ENCODE results near the gene ZDHHC5. TPM values are rescaled to one million over a fixed set of nuclear protein-coding genes. Genes with fewer than 3 reads are reported as not detected.

Gene ZDHHC5
- total RNA-seq, 1 experiment from 2014 or later = 26.7 TPM

DNA sequence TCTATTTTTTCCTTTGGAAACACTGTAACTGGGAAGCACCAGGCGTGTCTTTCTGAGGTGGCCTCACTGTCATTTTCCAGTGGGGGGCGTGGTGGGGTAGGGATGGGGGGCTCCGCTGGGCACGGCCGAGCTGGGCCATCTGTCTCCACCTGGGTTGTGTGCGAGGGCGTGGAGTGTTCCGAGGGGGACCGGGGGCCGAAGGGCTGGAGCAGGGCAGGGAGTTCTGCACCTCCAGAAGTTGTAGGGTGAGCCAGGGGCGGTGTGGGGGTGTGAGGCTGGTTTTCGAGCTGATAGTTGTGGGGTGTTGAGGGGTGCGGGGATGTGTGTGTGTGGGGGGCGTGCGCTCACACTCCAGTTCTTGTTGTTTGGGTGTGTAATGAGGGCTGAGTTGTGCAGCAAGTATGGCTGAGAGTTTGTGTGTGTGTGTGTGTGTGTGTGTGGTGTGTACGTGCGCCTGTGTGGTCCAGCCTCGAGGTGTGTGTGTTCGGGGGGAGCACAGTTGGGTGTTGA lies 29.0 kb upstream of the ZDHHC5 start:
- Histone ChIP-seq H3K4me3 (ENCODE audit: insufficient read depth, low read depth, low read length) (peak overlapping the region; percentile 76), H3K27me3 (ENCODE audit: control insufficient read depth, insufficient read depth, low read length) (peaks cover 2% of the 10 kb centered on the region; the same call in 1 of the 2 replicates), H3K36me3 (replicated peaks; ENCODE audit: control insufficient read depth, insufficient read depth, low read length) (peaks cover 18% of the 10 kb centered on the region)
- peak; percentile 79 for DNase-seq

DNA sequence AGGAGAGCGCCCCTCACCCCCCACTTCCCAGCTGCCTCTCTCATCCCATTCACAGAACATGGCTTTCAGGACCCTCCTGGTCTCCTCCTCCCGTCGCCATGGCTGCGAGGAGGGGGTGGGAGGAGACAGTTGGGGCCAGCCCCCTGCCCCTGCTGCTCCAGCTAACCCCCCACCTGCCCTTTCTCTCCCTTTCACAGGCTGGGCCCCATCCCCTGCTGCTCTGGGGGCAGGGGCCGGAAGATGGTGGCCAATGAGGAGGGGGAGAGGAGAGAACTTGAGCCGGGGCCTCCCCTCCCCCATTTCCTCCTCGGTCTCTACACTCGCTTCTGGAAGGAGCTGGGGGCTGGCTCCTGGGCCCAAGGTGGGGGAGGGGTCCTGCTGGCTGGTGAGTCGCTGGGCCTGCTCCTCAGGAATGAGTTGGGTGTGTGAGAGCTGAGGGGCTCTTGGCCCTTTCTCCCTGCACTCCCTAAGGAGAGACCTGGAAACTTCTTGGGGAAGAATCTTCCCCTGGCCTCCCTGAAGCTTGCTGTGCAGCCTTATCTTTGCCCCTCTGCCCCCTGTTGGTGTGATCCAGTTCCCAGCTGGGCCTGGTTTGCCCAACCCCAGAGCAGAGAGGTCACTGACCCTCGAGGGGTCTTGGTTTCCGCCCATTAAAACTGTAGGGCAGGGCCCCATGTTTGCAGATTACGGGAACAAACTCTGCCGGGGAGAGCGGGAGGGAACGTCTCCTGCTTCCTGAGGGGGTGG lies 28.4 kb upstream of the ZDHHC5 start:
- Histone ChIP-seq H3K36me3 (replicated peaks; ENCODE audit: control insufficient read depth, insufficient read depth, low read length) (peaks cover 18% of the 10 kb centered on the region), H3K27me3 (ENCODE audit: control insufficient read depth, insufficient read depth, low read length) (no peaks in the 10 kb centered on the region), H3K4me3 (ENCODE audit: insufficient read depth, low read depth, low read length) (peak overlapping the region; percentile 76)
- peak; percentile 98 for DNase-seq

- Histone ChIP-seq H3K27me3 (ENCODE audit: control insufficient read depth, insufficient read depth, low read length) (no peaks in the 10 kb centered on the region), H3K4me3 (ENCODE audit: insufficient read depth, low read depth, low read length) (peak overlapping the region; percentile 61), H3K36me3 (replicated peaks; ENCODE audit: control insufficient read depth, insufficient read depth, low read length) (peaks cover 18% of the 10 kb centered on the region)
- DNase-seq = no peak
These were observed 27.7 kb upstream of the ZDHHC5 start for GRCh38 chr11:57640068-57640800.

DNA sequence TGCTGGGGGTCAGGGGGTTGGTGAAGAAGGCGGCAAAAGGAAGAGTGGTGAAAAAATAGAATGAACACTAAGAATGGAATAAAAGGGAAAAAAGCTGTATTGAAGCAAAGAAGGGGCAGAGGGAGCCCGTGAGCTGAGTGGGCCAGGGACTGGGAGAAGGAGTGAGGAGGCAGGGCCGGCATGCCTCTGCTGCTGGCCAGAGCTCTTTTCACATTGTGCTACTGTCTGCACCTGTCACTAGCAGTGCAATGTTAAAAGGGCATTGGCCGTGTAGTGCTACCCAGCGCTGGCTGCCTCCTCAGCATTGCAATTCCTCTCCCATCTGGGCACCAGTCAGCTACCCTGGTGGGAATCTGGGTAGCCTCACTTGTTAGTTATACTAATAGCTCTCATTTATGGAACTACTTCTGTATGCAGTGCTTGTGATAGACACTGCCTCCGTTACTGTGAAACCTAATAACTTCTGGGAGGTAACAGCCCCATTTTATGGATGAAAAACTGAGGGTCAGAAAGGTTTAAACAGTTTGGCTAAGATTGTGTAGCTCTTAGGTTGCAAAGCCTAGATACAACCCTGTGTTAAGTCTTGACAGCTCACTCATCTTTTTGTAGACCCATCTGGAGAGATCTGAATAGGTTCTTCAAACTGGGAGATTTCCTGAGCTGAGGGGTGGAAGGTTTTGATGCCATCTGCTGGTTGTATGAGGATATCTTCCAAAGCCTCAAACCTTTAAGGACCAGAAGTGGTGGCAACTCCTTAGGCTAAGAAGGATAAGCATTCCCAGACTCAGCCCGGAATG lies 26.7 kb upstream of the ZDHHC5 start:
- DNase-seq = peak; percentile 58
- no peak overlapping the region; the same call in 1 of the 2 replicates for H3K4me3 ChIP-seq (ENCODE audit: insufficient read depth, low read depth, low read length)
- H3K36me3 ChIP-seq (replicated peaks; ENCODE audit: control insufficient read depth, insufficient read depth, low read length) = peaks cover 21% of the 10 kb centered on the region
- H3K27me3 ChIP-seq (ENCODE audit: control insufficient read depth, insufficient read depth, low read length) = no peaks in the 10 kb centered on the region

DNA sequence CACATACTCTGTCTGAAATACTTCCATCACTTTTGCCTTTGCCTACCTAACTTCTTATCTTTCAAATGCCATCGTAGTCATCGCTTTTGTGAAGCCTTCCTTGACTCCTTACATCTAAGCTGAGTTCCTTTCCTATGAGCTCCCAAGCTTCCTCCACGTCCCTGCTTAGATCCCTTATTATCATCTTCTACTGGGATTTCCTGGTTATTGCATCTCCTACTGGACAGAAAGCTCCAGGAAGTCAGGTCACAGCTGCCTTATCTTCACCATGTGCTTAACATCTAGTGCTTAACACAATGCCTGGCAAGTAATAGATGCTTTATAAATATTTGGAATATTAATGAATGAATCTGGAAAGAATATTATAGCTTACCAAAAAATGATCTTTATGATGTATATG lies 24.1 kb upstream of the ZDHHC5 start:
- Histone ChIP-seq H3K4me3 (ENCODE audit: insufficient read depth, low read depth, low read length) (no peak overlapping the region), H3K27me3 (ENCODE audit: control insufficient read depth, insufficient read depth, low read length) (peaks cover 3% of the 10 kb centered on the region; the same call in 1 of the 2 replicates)

DNA sequence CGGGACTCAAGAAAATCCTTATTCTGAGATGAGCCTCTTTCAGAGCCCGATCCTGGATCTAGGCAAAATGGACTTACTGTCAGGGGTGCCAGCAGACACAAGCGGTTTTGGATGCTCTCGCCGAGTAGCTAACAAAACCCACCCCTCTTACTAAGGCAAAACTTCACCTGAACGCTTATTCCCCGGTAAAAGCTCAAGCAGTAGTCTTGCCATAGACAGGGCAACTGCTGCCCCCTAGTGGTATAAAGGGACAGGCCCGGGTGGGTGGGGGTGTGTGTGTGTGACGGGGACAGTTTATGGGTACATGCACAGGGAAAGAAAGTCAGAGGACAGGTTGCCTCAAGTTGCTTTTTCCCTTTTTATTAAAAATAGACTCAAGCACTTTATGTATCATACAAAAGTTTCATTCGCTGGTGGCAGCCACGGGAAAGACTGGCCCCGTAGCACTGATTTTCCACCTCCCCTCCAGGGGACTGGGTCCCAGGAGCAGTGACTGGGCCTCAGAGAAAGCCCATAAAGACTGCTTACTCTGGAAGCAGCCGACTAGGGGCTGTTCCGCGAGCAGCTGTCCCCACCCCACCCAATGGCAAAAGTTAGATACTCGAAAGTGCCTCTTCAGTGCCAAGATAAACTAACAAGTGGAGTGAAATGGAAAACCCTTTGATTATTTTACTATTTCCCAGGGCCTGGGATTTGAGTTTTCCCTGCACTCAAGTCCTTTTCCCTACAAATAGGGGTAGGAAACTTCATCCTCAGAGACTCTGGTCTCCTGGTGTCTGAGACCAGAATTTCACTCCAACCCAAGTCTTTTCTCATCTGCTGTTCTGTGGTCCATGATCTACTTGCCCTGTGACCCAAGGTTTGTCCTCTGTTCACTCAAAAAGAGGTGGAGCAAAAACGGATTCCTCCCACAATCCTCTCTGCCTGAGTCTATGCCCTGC lies 22.9 kb upstream of the ZDHHC5 start:
- peak; percentile 87 for DNase-seq
- peaks cover 4% of the 10 kb centered on the region; the same call in 1 of the 2 replicates for H3K27me3 ChIP-seq (ENCODE audit: control insufficient read depth, insufficient read depth, low read length)
- H3K36me3 ChIP-seq (replicated peaks; ENCODE audit: control insufficient read depth, insufficient read depth, low read length) = peaks cover 21% of the 10 kb centered on the region
- no peak overlapping the region for H3K4me3 ChIP-seq (ENCODE audit: insufficient read depth, low read depth, low read length)

More for the DNA sequence above, 24.1 kb upstream of the ZDHHC5 start:
- H3K36me3 ChIP-seq (replicated peaks; ENCODE audit: control insufficient read depth, insufficient read depth, low read length) = peaks cover 21% of the 10 kb centered on the region
- no peak for DNase-seq

GRCh38 chr11:57645689-57646085 lies 22.2 kb upstream of the ZDHHC5 start:
- no peak overlapping the region for H3K4me3 ChIP-seq (ENCODE audit: insufficient read depth, low read depth, low read length)
- peak; percentile 35 for DNase-seq
- H3K27me3 ChIP-seq (ENCODE audit: control insufficient read depth, insufficient read depth, low read length) = peaks cover 4% of the 10 kb centered on the region; the same call in 1 of the 2 replicates
- H3K36me3 ChIP-seq (replicated peaks; ENCODE audit: control insufficient read depth, insufficient read depth, low read length) = peaks cover 20% of the 10 kb centered on the region

DNA sequence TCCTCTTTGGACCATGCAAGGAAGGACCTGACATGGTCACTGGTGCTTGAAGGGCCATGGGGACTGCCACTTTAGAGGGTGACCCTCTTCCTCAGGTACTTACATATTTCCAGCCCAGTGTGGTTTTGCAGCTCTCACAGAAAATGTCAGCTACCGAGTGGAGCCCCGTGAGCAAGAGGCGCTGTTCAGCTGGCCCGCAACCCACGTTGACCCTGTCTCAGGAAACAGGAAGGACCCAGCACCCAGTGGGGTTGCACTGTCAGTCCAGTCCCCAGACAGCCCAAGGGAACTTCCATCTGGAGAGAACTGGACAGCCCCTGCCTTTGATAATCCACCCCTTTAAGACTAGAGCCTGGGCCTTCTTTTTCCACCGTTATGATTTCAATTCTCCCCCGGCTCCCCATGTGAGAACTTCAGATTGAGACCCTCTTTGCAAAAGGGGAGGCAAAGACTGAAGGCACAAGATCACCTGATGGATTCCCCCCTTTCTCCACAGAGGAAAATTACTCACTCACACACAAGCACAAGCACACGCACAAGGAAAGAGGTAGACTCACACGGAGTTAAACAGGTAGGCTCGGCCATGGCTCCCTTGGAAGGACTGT lies 21.6 kb upstream of the ZDHHC5 start:
- no peak overlapping the region for H3K4me3 ChIP-seq (ENCODE audit: insufficient read depth, low read depth, low read length)
- H3K27me3 ChIP-seq (ENCODE audit: control insufficient read depth, insufficient read depth, low read length) = peaks cover 4% of the 10 kb centered on the region; the same call in 1 of the 2 replicates
- H3K36me3 ChIP-seq (replicated peaks; ENCODE audit: control insufficient read depth, insufficient read depth, low read length) = peaks cover 15% of the 10 kb centered on the region
- DNase-seq = peak; percentile 46

GRCh38 chr11:57646799-57647303 lies 21.1 kb upstream of the ZDHHC5 start:
- H3K4me3 ChIP-seq (ENCODE audit: insufficient read depth, low read depth, low read length) = no peak overlapping the region

GRCh38 chr11:57647372-57647771 lies 20.5 kb upstream of the ZDHHC5 start:
- peak; percentile 66 for DNase-seq
- H3K27me3 ChIP-seq (ENCODE audit: control insufficient read depth, insufficient read depth, low read length) = peaks cover 4% of the 10 kb centered on the region; the same call in 1 of the 2 replicates
- peaks cover 8% of the 10 kb centered on the region for H3K36me3 ChIP-seq (replicated peaks; ENCODE audit: control insufficient read depth, insufficient read depth, low read length)
- H3K4me3 ChIP-seq (ENCODE audit: insufficient read depth, low read depth, low read length) = peak overlapping the region; percentile 19; the same call in 1 of the 2 replicates

More at GRCh38 chr11:57646799-57647303, 21.1 kb upstream of the ZDHHC5 start:
- DNase-seq = peak; percentile 71
- Histone ChIP-seq H3K27me3 (ENCODE audit: control insufficient read depth, insufficient read depth, low read length) (peaks cover 4% of the 10 kb centered on the region; the same call in 1 of the 2 replicates), H3K36me3 (replicated peaks; ENCODE audit: control insufficient read depth, insufficient read depth, low read length) (peaks cover 9% of the 10 kb centered on the region)

DNA sequence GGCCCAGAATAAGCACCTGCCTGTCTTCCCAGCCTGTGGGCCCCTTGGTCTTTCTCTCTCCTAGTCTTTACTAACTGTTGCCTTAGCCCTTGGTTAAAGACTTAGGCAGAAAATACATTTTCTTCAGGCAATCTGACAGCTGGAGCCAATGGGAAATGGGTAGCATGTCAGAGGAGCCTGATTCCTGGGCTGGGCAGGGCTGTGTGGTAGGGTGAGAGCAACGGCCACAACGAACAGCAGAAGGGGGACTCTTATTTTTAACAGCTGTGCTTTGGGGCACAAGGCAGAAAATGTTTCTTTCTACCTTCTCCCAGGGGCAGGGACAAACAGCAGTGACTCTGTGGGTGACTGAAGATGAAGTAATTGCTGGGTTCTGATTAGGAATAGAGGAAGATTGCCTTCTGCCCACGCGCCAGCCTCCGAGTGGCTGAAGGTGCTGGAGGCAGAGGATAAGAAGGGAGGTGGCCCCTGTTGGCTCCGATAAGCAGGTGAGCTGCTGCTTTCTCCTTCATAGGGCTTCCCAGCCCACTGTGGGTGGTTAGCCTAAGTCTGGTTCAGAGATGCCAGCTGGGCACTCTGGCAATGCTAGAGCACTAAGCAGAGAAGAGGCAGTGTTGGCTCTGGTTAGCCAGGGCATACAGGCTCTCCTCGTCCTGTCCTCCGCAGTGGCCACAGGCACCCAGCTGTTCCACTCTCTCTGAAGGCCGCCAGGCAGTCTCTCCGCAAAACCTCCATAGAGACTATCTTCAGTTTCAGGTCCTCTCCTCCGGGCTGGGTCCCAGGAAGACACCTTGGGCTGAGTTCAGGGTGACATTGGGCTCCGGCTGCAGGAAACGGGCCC lies 19.7 kb upstream of the ZDHHC5 start:
- H3K27me3 ChIP-seq (ENCODE audit: control insufficient read depth, insufficient read depth, low read length) = peaks cover 4% of the 10 kb centered on the region; the same call in 1 of the 2 replicates
- H3K4me3 ChIP-seq (ENCODE audit: insufficient read depth, low read depth, low read length) = peak overlapping the region; percentile 54
- peaks cover 8% of the 10 kb centered on the region for H3K36me3 ChIP-seq (replicated peaks; ENCODE audit: control insufficient read depth, insufficient read depth, low read length)
- peak; percentile 40 for DNase-seq
